GM12875 (cell line): ENCODE results near the gene CDC34.

Experiments used
- H3K4me3 ChIP-seq: one replicate; pipeline ENCODE4 v1.5.1; 2011; ENCODE audit warnings: low read depth, low read length, control low read depth
- TF ChIP-seq, protein P1 (sequence below): IDR thresholded peaks from 2 replicates; pipeline ENCODE4 v1.5.1; 2011; ENCODE audit warnings: low read depth, mild to moderate bottlenecking, control low read depth, inconsistent platforms, low read length, moderate library complexity, borderline replicate concordance; ENCODE audit not compliant: insufficient read depth

The CDC34 gene

DNA sequence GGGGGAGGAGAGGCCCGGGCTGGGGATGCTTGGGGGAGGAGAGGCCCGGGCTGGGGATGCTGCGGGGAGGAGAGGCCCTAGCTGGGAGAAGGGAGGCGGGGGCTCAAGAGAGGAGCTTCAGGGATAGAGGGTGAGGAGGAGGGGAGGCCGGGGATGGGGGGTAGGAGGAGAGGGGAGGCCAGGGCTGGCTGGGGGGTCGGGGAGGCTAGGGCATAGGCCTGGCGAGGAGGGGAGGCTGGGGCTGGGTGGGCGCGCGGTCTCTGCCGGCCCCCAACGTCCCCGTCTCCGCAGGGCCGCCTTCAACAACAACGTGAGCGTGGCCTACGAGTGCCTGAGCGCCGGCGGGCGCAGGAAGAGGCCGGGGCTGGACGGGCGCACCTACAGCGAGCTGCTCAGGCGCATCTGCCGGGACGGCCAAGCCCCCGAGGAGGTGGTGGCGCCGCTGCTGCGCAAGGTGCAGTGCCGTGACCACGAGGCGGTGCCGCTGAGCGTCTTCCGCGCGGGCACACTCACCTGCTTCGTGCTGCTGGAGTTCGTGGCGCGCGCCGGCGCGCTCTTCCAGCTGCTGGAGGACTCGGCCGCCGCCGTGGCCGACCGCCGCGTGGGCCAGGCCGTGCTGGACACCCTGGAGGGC is 12.8 kb upstream of the CDC34 start:
- no peak overlapping the region for H3K4me3 ChIP-seq
- TF ChIP-seq, protein P1, sequence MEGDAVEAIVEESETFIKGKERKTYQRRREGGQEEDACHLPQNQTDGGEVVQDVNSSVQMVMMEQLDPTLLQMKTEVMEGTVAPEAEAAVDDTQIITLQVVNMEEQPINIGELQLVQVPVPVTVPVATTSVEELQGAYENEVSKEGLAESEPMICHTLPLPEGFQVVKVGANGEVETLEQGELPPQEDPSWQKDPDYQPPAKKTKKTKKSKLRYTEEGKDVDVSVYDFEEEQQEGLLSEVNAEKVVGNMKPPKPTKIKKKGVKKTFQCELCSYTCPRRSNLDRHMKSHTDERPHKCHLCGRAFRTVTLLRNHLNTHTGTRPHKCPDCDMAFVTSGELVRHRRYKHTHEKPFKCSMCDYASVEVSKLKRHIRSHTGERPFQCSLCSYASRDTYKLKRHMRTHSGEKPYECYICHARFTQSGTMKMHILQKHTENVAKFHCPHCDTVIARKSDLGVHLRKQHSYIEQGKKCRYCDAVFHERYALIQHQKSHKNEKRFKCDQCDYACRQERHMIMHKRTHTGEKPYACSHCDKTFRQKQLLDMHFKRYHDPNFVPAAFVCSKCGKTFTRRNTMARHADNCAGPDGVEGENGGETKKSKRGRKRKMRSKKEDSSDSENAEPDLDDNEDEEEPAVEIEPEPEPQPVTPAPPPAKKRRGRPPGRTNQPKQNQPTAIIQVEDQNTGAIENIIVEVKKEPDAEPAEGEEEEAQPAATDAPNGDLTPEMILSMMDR: no peak

DNA sequence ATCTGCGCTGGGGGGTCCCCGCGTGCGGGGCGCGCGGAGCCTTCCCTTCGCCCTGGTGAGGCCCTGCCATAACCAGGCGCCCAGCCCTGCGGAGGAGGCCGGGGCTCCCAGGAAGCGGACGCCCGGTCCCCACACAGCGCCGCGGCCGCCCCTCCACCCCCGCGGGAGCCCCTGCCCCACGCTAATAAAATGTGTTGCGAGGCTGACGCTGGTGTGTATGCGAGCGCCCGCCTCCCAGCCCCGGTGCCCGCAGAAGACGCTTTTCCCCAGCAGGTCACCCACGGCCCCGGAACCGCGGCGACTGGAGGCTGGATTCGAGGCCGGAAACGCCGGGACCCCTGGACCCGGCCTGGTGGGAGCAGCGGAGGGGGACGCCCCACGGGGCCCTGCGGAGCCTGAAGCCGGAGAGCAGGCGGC is 12.1 kb upstream of the CDC34 start:
- no peak overlapping the region for H3K4me3 ChIP-seq
- TF ChIP-seq, protein P1: no peak

DNA sequence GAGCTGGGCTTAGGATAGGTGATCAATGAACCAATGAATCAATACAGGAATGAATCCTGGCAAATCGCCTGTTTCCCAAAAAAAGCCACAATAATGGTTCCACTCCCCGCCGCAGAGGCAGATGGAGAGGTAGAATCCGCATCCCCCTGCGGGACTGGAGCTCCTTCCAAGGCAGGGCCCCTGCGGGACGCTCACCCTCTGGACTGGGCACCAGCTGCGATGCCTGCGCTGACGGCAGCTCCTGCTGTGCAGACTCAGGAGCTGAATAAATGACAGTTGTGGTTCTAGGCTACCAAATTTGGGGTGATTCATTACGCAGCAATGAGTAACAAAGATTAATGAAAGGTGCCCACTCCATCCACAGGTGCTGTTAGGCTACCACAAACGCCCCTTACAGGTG is 8.8 kb upstream of the CDC34 start:
- no peak overlapping the region for H3K4me3 ChIP-seq
- TF ChIP-seq, protein P1: no peak

GRCh38 chr19:524062-524674 is 7.4 kb upstream of the CDC34 start:
- no peak overlapping the region for H3K4me3 ChIP-seq
- TF ChIP-seq, protein P1: no peak

DNA sequence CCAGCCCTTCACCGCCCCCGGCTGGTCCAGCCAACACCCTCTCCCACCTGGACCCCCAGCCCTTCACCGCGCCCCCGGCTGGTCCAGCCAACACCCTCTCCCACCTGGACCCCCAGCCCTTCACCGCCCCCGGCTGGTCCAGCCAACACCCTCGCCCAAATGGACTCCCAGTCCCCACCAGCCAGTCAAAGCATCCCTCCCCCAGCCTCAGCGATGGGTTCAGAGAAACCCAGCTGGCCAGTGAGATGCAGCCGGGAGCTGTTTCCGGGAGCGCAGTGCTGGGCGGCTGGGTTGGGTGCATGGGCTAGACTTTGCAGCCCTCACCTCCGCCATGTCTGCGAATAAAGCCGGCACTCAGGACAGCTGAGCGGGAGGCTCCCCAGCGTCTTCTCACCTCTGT is 6.5 kb upstream of the CDC34 start:
- TF ChIP-seq, protein P1: no peak
- H3K4me3 ChIP-seq: no peak overlapping the region

- TF ChIP-seq, protein P1: no peak
- no peak overlapping the region for H3K4me3 ChIP-seq
Observed at GRCh38 chr19:525857-526419, 5.6 kb upstream of the CDC34 start.
